ENCODE measurements around the gene RGS9BP. TPM values are rescaled to one million over a fixed set of nuclear protein-coding genes. Genes with fewer than 3 reads are reported as not detected.

Gene RGS9BP
- total RNA-seq, 1 donor from 2014 or later = 0.18 TPM

GRCh38 chr19:32717496-32717895 is 41.8 kb downstream of the RGS9BP start:
- Histone ChIP-seq H3K27me3 (ENCODE audit: insufficient read depth, low read length) (no peaks in the 10 kb centered on the region), H3K9me3 (ENCODE audit: insufficient read depth, low read depth, low read length) (no peaks in the 10 kb centered on the region), H3K79me2 (ENCODE audit: insufficient read depth, low read length) (no peaks in the 10 kb centered on the region), H2AFZ (ENCODE audit: low read depth, low read length) (no peak overlapping the region), H3K36me3 (ENCODE audit: insufficient read depth, low read length) (no peaks in the 10 kb centered on the region), H3K4me2 (ENCODE audit: low read length) (no peak overlapping the region), H4K20me1 (ENCODE audit: insufficient read depth, low read length) (no peaks in the 10 kb centered on the region), H3K4me1 (ENCODE audit: insufficient read depth, low read length) (no peaks in the 10 kb centered on the region), H3K9ac (ENCODE audit: low read length) (no peak overlapping the region), H3K4me3 (ENCODE audit: insufficient read depth, low read depth, low read length) (no peak overlapping the region), H3K27ac (ENCODE audit: low read depth, low read length) (no peak overlapping the region)
- Mint-ChIP-seq H3K9me3 (ENCODE audit: unreplicated experiment) (no peaks in the 10 kb centered on the region), H3K36me3 (ENCODE audit: low read depth, unreplicated experiment) (no peaks in the 10 kb centered on the region), H3K4me1 (ENCODE audit: low read depth, unreplicated experiment) (no peaks in the 10 kb centered on the region), H3K27ac (ENCODE audit: unreplicated experiment) (no peak overlapping the region), H3K4me3 (ENCODE audit: unreplicated experiment) (no peak overlapping the region), H3K27me3 (ENCODE audit: low read depth, unreplicated experiment) (no peaks in the 10 kb centered on the region)
- FAIRE-seq = no peak
- DNase-seq (ENCODE audit: low read depth) = no peak
- TF ChIP-seq EZH2 (IDR thresholded peaks at IDR 0.05; ENCODE audit: insufficient read depth, low read length) (no peak), CTCF (IDR thresholded peaks at IDR 0.05; ENCODE audit: insufficient read depth, low read depth, low read length) (no peak)

- no peaks in the 10 kb centered on the region for H3K79me2 ChIP-seq (ENCODE audit: insufficient read depth, low read length)
- no peaks in the 10 kb centered on the region for H3K9me3 ChIP-seq (ENCODE audit: insufficient read depth, low read depth, low read length)
- H3K4me2 ChIP-seq (ENCODE audit: low read length) = no peak overlapping the region
- H3K27ac Mint-ChIP-seq (ENCODE audit: unreplicated experiment) = no peak overlapping the region
- DNase-seq (ENCODE audit: low read depth) (no peak), FAIRE-seq (no peak)
- no peaks in the 10 kb centered on the region for H3K4me1 Mint-ChIP-seq (ENCODE audit: low read depth, unreplicated experiment)
- no peak overlapping the region for H3K27ac ChIP-seq (ENCODE audit: low read depth, low read length)
- no peaks in the 10 kb centered on the region for H3K27me3 Mint-ChIP-seq (ENCODE audit: low read depth, unreplicated experiment)
- no peak overlapping the region for H3K9ac ChIP-seq (ENCODE audit: low read length)
- no peaks in the 10 kb centered on the region for H3K27me3 ChIP-seq (ENCODE audit: insufficient read depth, low read length)
- H2AFZ ChIP-seq (ENCODE audit: low read depth, low read length) = no peak overlapping the region
- H3K9me3 Mint-ChIP-seq (ENCODE audit: unreplicated experiment) = no peaks in the 10 kb centered on the region
- no peaks in the 10 kb centered on the region for H3K36me3 Mint-ChIP-seq (ENCODE audit: low read depth, unreplicated experiment)
- H3K4me3 Mint-ChIP-seq (ENCODE audit: unreplicated experiment) = no peak overlapping the region
- no peaks in the 10 kb centered on the region for H4K20me1 ChIP-seq (ENCODE audit: insufficient read depth, low read length)
- no peaks in the 10 kb centered on the region for H3K36me3 ChIP-seq (ENCODE audit: insufficient read depth, low read length)
- no peaks in the 10 kb centered on the region for H3K4me1 ChIP-seq (ENCODE audit: insufficient read depth, low read length)
- H3K4me3 ChIP-seq (ENCODE audit: insufficient read depth, low read depth, low read length) = no peak overlapping the region
- no peak for TF ChIP-seq CTCF (IDR thresholded peaks at IDR 0.05; ENCODE audit: insufficient read depth, low read depth, low read length)
- no peak for TF ChIP-seq EZH2 (IDR thresholded peaks at IDR 0.05; ENCODE audit: insufficient read depth, low read length)
These were observed 42.6 kb downstream of the RGS9BP start for GRCh38 chr19:32718286-32718685.

GRCh38 chr19:32719611-32720059 is 44.0 kb downstream of the RGS9BP start, which contains the start of gene TDRD12:
Gene TDRD12 (plus strand): TSS chr19:32719767. CDS start chr19:32720073, 306 bp downstream.
- Mint-ChIP-seq H3K36me3 (ENCODE audit: low read depth, unreplicated experiment) (no peaks in the 10 kb centered on the region), H3K27me3 (ENCODE audit: low read depth, unreplicated experiment) (no peaks in the 10 kb centered on the region), H3K27ac (ENCODE audit: unreplicated experiment) (no peak within 1 kb of the TSS), H3K4me1 (ENCODE audit: low read depth, unreplicated experiment) (no peaks in the 10 kb centered on the region), H3K9me3 (ENCODE audit: unreplicated experiment) (no peaks in the 10 kb centered on the region), H3K4me3 (ENCODE audit: unreplicated experiment) (no peak within 1 kb of the TSS)
- no peaks in the 10 kb centered on the region for H3K36me3 ChIP-seq (ENCODE audit: insufficient read depth, low read length)
- H2AFZ ChIP-seq (ENCODE audit: low read depth, low read length) = no peak within 1 kb of the TSS
- H3K9me3 ChIP-seq (ENCODE audit: insufficient read depth, low read depth, low read length) = no peaks in the 10 kb centered on the region
- no peak within 1 kb of the TSS for H3K4me3 ChIP-seq (ENCODE audit: insufficient read depth, low read depth, low read length)
- no peaks in the 10 kb centered on the region for H3K27me3 ChIP-seq (ENCODE audit: insufficient read depth, low read length)
- H4K20me1 ChIP-seq (ENCODE audit: insufficient read depth, low read length) = no peaks in the 10 kb centered on the region
- H3K79me2 ChIP-seq (ENCODE audit: insufficient read depth, low read length) = no peaks in the 10 kb centered on the region
- no peak for DNase-seq (ENCODE audit: low read depth)
- no peak within 1 kb of the TSS for H3K9ac ChIP-seq (ENCODE audit: low read length)
- H3K27ac ChIP-seq (ENCODE audit: low read depth, low read length) = no peak within 1 kb of the TSS
- no peak within 1 kb of the TSS for H3K4me2 ChIP-seq (ENCODE audit: low read length)
- no peak for FAIRE-seq
- TF ChIP-seq CTCF (IDR thresholded peaks at IDR 0.05; ENCODE audit: insufficient read depth, low read depth, low read length) (no peak), EZH2 (IDR thresholded peaks at IDR 0.05; ENCODE audit: insufficient read depth, low read length) (no peak)
- no peaks in the 10 kb centered on the region for H3K4me1 ChIP-seq (ENCODE audit: insufficient read depth, low read length)

All from astrocyte (in vitro differentiated cells and primary cell).